Parathyroid adenoma (tissue), 2 donors: ENCODE results near the gene ACOT9.

Experiments used
- H2AFZ ChIP-seq: fragments of 300-600 bp; sonication (generic); one replicate; pipeline ENCODE4 v1.7.0; 2017; ENCODE audit warnings: antibody characterized with exemption, mild to moderate bottlenecking
- H3K27ac ChIP-seq: fragments of 300-600 bp; sonication (generic); one replicate; pipeline ENCODE4 v1.7.0; 2017
- H3K27me3 ChIP-seq: fragments of 300-600 bp; sonication (generic); one replicate; pipeline ENCODE4 v1.7.0; 2017; ENCODE audit warnings: low read length; ENCODE audit not compliant: control insufficient read depth, insufficient read depth
- H3K36me3 ChIP-seq: fragments of 300-600 bp; sonication (generic); one replicate; pipeline ENCODE4 v1.7.0; 2017; ENCODE audit warnings: low read length; ENCODE audit not compliant: control insufficient read depth, insufficient read depth
- H3K4me1 ChIP-seq: fragments of 300-600 bp; sonication (generic); one replicate; pipeline ENCODE4 v1.7.0; 2017; ENCODE audit warnings: control low read depth
- H3K4me2 ChIP-seq: fragments of 300-600 bp; sonication (generic); one replicate; pipeline ENCODE4 v1.7.0; 2017; ENCODE audit warnings: low read length
- H3K4me3 ChIP-seq: fragments of 300-600 bp; sonication (generic); one replicate; pipeline ENCODE4 v1.7.0; 2017; ENCODE audit warnings: low read depth, low read length
- H3K79me2 ChIP-seq: fragments of 300-600 bp; sonication (generic); one replicate; pipeline ENCODE4 v1.7.0; 2017; ENCODE audit warnings: control low read depth
- H3K9ac ChIP-seq: fragments of 300-600 bp; sonication (generic); one replicate; pipeline ENCODE4 v1.7.0; 2017; ENCODE audit warnings: mild to moderate bottlenecking
- H3K9me3 ChIP-seq: fragments of 300-600 bp; sonication (generic); one replicate; pipeline ENCODE4 v1.7.0; 2017; ENCODE audit warnings: low read length; ENCODE audit not compliant: control insufficient read depth
- CTCF ChIP-seq: fragments of 300-600 bp; sonication (generic); IDR thresholded peaks from one replicate; pipeline ENCODE4 v1.7.0; 2017; ENCODE audit warnings: antibody characterized with exemption, mild to moderate bottlenecking
- donor health status: primary hyperparathyroidism.

ACOT9 gene

GRCh38 chrX:23736030-23736429 lies 7.0 kb downstream of the ACOT9 start:
- no peaks in the 10 kb centered on the region for H3K9me3 ChIP-seq
- no peaks in the 10 kb centered on the region for H3K27me3 ChIP-seq
- no peak overlapping the region for H2AFZ ChIP-seq
- no peaks in the 10 kb centered on the region for H3K36me3 ChIP-seq
- H3K4me2 ChIP-seq = no peak overlapping the region
- H3K27ac ChIP-seq = no peak overlapping the region
- TF ChIP-seq CTCF = no peak
- no peak overlapping the region for H3K9ac ChIP-seq
- no peaks in the 10 kb centered on the region for H3K4me1 ChIP-seq
- no peaks in the 10 kb centered on the region for H3K79me2 ChIP-seq
- H3K4me3 ChIP-seq = no peak overlapping the region

- Histone ChIP-seq H3K79me2 (no peaks in the 10 kb centered on the region), H3K27me3 (no peaks in the 10 kb centered on the region), H3K4me1 (no peaks in the 10 kb centered on the region), H3K9ac (no peak overlapping the region), H3K4me2 (no peak overlapping the region), H3K36me3 (no peaks in the 10 kb centered on the region), H3K4me3 (no peak overlapping the region), H2AFZ (no peak overlapping the region), H3K27ac (no peak overlapping the region), H3K9me3 (no peaks in the 10 kb centered on the region)
- TF ChIP-seq CTCF = no peak
These were observed 10.4 kb downstream of the ACOT9 start for GRCh38 chrX:23732704-23733103.

- H2AFZ ChIP-seq = no peak overlapping the region
- H3K4me1 ChIP-seq = no peaks in the 10 kb centered on the region
- H3K27me3 ChIP-seq = no peaks in the 10 kb centered on the region
- no peaks in the 10 kb centered on the region for H3K9me3 ChIP-seq
- H3K9ac ChIP-seq = no peak overlapping the region
- no peak overlapping the region for H3K27ac ChIP-seq
- H3K4me3 ChIP-seq = no peak overlapping the region
- H3K36me3 ChIP-seq = no peaks in the 10 kb centered on the region
- H3K4me2 ChIP-seq = no peak overlapping the region
- no peak for TF ChIP-seq CTCF
- H3K79me2 ChIP-seq = no peaks in the 10 kb centered on the region
These were observed 11.1 kb downstream of the ACOT9 start for GRCh38 chrX:23731951-23732350.

- no peaks in the 10 kb centered on the region for H3K4me1 ChIP-seq
- H3K9ac ChIP-seq = no peak overlapping the region
- no peak for TF ChIP-seq CTCF
- no peaks in the 10 kb centered on the region for H3K9me3 ChIP-seq
- H3K27me3 ChIP-seq = no peaks in the 10 kb centered on the region
- H3K36me3 ChIP-seq = no peaks in the 10 kb centered on the region
- H3K4me3 ChIP-seq = no peak overlapping the region
- no peaks in the 10 kb centered on the region for H3K79me2 ChIP-seq
- no peak overlapping the region for H3K4me2 ChIP-seq
- no peak overlapping the region for H2AFZ ChIP-seq
- H3K27ac ChIP-seq = no peak overlapping the region
These were observed 13.9 kb downstream of the ACOT9 start for GRCh38 chrX:23729214-23729613.

GRCh38 chrX:23727206-23727605 lies 15.9 kb downstream of the ACOT9 start:
- TF ChIP-seq CTCF = no peak
- no peak overlapping the region for H3K9ac ChIP-seq

More at GRCh38 chrX:23727206-23727605, 15.9 kb downstream of the ACOT9 start:
- Histone ChIP-seq H3K4me1 (no peaks in the 10 kb centered on the region), H3K27me3 (no peaks in the 10 kb centered on the region), H3K79me2 (no peaks in the 10 kb centered on the region), H3K9me3 (no peaks in the 10 kb centered on the region), H3K4me3 (no peak overlapping the region), H3K36me3 (no peaks in the 10 kb centered on the region), H3K27ac (no peak overlapping the region), H3K4me2 (no peak overlapping the region), H2AFZ (no peak overlapping the region)
